Umbilical cord (tissue), 2 donors: ENCODE data around the gene MCAM. TPM values are rescaled to one million over a fixed set of nuclear protein-coding genes. Genes with fewer than 3 reads are reported as not detected.

Experiments
- DNase-seq: peaks from one replicate; pipeline ENCODE4 v3.0.0-alpha.2; 2015; ENCODE audit warnings: low spot score
- total RNA-seq: library from RNA; depleted of rRNA; stranded (reverse); fragments of >200 nt; gene quantifications from one replicate; pipeline ENCODE4 v1.2.3, GENCODE V29; 2014; ENCODE audit warnings: low replicate concordance; ENCODE audit not compliant: insufficient read depth

MCAM gene
- total RNA-seq, 1 donor from 2014 or later, result 879 TPM

- no peak for DNase-seq
These were observed 29.7 kb upstream of the MCAM start, which contains the start of gene MFRP for GRCh38 chr11:119346605-119347004. TSS of gene MFRP (minus strand) at chr11:119346705. CDS start at chr11:119346513, 192 bp downstream.

- DNase-seq, result no peak
These were observed 28.8 kb upstream of the MCAM start for GRCh38 chr11:119345685-119346084.

DNA sequence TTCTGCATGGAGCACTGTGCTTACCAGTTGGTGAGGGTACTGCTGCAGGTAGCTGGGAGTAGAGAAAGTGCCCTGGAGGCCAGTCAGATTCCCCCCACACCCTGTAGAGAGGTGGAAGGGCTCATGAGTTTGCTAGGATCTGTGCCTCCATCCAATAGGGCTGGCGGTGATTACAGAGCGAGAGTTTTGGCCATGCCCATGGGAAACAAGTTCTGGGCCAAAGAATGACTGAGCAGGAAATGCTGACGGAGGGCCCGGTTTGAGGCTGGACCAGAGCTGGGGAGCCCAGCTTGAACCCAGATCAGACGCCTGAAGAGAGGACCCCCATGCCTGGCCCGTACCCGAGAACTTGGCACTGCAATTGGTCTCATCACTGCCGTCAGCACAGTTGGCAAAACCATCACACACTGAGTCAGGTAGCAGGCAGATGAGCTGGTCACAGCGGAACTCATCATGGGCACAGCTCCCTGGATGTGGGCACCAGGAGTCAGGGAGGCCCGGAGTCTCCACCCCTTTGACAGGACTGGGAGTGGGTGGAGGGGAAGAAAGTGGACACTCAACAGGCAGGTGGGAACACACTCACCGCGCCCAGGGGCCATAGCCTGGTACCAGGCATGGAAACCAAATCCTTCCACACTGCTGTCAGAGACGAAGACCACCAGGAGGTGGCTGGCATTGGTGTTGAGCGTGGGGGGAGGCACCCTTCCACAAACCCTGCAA is 27.5 kb upstream of the MCAM start:
- DNase-seq, result no peak

DNA sequence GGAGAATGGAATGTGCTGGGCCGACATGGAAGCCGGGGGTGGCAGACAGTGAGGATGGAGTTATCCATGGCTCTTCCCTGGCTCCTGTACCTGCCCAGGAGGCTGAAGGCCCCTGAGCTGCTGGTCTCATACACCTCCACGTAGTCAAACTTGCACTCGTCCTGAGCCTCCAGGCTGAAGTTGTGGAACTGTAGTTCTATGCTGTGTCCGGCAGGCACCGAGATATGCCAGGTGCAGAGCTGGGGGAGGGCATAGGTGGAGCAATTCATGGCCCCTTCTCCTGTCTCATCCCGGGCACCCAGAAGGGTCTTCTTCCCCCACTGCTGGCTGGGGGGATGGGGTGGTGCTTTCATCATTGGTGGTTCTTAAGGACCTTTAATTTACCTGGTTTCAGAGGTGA is 26.8 kb upstream of the MCAM start:
- no peak for DNase-seq

GRCh38 chr11:119342362-119343130 is 25.6 kb upstream of the MCAM start:
- DNase-seq, result no peak

DNA sequence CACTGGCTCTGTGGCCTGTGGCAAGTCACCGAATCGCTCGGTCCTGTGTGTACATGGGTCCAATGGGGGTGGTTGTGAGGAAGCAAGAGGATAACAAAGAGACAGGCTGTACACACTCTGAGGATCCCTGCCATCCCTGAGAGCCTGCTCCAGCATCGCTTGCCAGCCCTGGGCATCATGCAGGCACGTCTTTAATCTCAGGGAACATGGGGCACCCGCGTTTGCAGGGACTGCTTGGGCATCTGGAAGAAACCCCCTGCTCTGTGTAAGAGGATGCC is 25.0 kb upstream of the MCAM start:
- DNase-seq, result no peak

- DNase-seq, result no peak
These were observed 24.5 kb upstream of the MCAM start for GRCh38 chr11:119341222-119342022.

DNA sequence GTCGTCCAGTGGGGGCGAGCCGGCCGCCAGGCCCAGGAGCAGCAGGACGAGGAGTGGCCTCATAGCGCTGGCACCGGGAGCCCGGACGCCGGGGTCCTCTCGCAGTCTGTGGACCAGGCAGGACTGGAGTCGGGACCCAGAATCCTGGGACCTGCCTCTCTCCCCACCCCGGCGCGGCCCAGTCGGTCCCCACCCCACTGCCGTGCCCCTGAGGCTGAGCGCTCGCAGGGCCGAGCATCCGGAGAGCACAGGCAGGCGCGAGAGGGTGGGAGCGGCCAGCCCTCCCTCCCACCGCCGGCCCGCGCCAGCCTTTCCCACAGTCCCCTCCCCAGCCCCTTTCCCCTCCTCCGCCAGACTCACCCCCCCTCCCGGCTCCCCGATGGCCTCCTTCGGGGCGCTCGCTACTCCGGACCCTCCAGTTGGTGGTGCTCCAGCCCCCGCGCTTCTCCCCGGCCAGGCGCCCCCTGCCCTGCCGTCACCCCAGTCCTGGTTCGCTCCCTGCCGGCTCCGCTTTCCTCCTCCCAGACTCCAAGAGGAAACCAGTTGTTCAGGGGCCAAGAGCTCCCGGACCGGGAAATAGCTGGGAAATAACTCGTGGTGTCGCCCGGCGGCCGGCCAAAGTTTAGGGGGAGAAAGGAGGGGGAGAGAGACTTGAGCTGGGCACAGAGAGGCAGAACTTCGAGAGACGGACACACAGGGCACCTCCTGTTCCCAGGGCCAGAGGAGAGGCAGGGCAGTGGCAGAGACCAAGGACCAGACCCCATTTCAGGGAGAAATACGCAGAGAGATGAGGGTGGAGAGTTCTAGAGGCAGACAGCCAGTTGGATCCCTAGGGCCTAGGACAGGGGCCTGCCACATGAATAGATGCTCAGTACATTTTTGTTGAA is 23.6 kb upstream of the MCAM start, which contains the start of gene C1QTNF5:
Gene C1QTNF5, minus strand, starts transcription at position 549 of the 887 bp plus-strand sequence. Its CDS starts 486 bp downstream, at position 63.
- DNase-seq, result peak; percentile 89

- peak; percentile 69 for DNase-seq
These were observed 22.8 kb upstream of the MCAM start for GRCh38 chr11:119339589-119340334.

DNA sequence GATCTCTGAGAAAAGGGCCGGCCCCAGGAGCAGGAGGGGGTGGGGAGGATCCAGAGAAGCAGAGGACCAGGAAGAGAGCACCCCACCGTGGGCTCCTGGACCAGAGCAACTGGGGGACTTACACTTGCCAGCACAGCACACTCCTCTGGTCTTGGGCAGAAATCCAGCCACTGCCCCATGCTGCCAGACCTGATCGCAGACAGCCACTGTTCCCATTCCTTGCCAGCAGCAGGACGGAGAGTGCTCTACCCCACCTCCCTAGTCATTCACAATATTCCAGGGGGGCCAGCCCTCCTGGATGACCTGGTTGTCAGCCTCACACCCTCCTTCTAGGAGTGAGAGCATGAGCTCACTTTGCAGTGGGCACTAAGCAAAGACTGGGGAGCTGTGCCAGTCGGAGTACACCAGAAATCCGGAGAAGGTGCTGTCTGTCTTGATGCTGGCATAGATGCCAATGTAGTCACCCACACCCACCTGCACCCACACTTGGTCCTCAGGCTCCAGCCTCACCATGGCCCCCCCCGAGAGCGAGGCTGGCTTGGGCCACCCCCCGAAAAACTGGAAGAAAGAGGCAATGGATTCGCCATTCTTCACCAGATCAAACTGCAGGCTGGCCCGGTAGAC is 22.1 kb upstream of the MCAM start:
- no peak for DNase-seq

DNA sequence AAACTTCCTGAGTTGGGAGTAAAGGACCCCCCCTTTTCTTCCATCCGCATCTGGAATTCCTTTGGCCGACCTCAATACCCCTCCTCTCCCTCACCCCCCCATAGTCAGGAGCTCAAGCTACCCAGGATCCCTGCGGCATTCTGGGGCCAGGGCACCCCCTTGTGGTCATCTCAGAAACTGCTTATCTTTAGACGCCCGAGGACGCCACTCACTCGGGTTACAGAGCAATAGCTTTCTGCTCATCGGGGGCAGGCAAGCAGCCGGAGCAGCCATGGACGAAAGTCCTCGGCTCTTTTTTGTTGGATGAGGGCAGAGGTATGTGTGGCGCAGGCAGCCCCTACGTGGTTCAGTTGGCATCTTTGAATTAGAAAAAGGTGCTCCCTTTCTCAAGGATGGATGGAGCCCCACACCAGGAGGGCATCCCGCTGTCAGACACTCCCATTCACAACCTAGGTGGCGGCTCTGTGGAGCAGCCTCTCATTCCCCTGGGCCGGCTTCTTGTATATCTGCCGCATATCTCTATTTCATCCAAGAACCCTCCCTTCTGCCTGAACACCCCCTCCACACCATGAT is 21.5 kb upstream of the MCAM start:
- DNase-seq, result peak; percentile 90

DNA sequence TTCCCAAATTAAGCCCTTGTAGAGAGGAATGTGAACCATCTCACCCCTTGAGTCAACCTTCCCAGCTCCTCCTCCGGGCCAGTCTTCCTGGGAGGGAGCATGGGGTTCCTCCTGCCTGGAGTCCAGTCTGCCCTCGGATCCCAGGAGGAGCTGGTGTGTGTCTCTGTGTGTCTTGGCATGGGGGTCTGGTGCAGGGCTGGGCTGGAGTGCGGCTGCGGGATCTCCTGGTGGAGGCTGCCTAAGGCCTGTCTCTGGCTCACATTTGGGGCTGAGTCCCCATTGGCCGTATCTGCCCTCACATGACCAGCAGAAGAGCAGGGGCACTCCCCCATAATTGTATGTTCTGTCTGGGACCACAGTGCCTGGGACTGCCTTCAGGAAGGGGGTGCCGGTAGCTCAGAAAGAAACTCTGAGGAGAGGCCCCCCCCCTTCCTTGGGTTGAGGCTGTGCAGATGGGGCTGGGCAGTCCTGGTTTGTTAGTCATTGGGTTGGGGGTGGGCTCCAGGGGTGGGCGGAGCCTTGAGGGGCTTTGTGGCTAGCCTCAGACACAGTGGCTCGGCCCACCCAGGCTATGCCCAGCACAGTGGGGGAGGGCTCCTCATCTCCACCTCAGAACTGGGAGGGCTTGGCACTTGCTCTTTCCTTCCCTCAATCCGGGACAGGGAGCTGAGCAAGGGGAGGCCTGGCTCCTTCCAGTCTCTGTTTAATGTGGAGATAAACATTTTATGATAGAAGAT is 20.8 kb upstream of the MCAM start:
- DNase-seq, result no peak

DNA sequence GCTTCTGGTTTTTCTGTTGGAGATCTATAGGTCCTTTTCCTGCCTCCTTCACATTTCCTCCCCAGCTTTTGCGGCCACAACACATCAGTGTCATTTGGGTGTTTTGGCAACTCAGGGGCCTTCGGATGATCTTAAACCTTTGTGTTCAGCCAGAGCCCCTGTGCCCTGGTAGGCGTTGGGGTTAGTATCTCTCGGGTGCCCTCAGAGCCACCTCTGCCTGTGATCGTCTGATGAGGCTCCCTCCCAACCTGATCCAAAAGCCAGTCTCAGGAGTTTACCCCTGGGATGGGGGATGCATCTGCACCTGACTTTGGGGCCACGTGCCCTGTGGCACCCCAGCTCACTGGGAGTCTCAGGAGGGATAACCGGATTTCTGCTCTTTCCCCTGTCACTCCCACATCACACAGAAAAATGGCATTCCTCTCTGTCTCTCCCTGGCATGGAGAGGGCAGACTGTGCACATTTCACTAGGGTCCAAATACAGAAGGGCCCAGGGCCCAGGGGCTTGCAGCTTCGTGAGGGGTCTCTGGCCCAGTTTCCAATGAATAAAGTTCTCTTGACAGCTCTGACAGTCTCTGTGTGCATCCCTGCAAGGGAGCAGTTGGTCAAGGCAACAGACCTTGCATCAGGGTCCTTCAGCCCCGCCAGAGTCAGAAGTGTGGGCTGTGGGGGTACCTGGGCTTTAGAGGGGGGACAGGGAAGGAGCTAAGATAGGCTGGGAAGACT is 20.0 kb upstream of the MCAM start:
- no peak for DNase-seq

GRCh38 chr11:119335655-119336543 is 19.0 kb upstream of the MCAM start:
- no peak for DNase-seq

GRCh38 chr11:119335091-119335654 is 18.2 kb upstream of the MCAM start:
- no peak for DNase-seq

DNA sequence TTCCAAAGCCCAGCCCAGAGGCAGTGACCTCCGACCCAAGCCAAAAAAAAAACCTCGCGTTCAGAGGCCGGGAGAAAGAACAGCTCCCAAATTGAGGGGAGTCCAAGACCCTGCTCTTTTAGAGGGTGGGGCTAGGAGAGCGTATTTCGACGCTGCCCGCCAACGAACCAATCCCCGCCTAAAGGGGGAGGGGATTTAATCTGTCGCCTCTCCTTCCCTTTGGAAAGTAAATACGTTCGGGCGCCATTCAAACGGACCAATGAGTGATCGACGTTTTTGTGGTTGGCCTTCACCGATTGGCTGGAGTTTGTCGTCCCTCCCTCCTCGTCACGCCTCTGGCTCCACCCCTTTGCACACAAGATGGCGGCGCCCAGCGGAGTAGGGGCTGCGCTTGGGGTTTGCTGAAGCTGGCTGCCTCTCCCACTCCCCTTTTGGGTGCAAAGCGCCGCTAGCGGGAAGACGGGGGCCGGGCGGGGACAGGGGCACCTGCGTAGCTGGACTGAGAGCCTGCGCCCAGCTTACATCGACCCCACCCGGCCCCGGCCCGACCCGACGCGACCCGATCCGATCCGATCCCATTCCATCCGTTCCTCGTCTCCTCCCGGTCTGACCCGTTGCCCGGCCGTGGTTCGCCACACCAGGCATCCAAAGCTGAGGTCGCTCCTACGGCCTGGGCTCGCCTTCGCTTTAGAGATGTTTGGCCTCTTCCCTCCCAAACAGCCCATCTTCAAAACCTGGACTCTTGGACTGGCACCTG is 17.4 kb upstream of the MCAM start, which contains the start of gene RNF26:
Gene RNF26, plus strand, starts transcription at position 354 of the 757 bp plus-strand sequence. CDS start 596 bp downstream, outside the sequence.
- peak; percentile 99 for DNase-seq
